CD4-positive, alpha-beta memory T cell (primary cell): ENCODE data around the gene TCTN2. TPM values are rescaled to one million over a fixed set of nuclear protein-coding genes. Genes with fewer than 3 reads are reported as not detected.
A peak's percentile ranks its signal among the peaks of the same experiment; 100 is the strongest.

Experiments
- CTCF ChIA-PET: fragments of 350-600 bp; sonication (Branson Sonifier 250); formaldehyde crosslinking; loops from one replicate; lab custom pipeline; 2021; ENCODE audit warnings: inconsistent platforms; ENCODE audit not compliant: partially characterized antibody; lab: Charles Lee
- POLR2A ChIA-PET: fragments of 350-600 bp; sonication (Branson Sonifier 250); formaldehyde crosslinking; loops from one replicate; lab custom pipeline; 2021; ENCODE audit not compliant: partially characterized antibody; lab: Charles Lee
- DNase-seq, 5 donors: peaks; one replicate each; pipeline versions ENCODE4 v3.0.0 to v3.0.0-alpha.2; 2020 to 2022; ENCODE audit warnings: mixed read lengths in 1 of 5
- H3K27ac ChIP-seq: one replicate; pipeline ENCODE4 v1.7.0; 2013; ENCODE audit warnings: low read depth, low read length
- H3K27me3 ChIP-seq: 2 replicates; pipeline ENCODE4 v1.7.0; 2013; ENCODE audit warnings: mild to moderate bottlenecking, low read length, moderate library complexity; ENCODE audit not compliant: insufficient read depth
- H3K36me3 ChIP-seq: 2 replicates; pipeline ENCODE4 v1.7.0; 2013; ENCODE audit warnings: mild to moderate bottlenecking, low read length, moderate library complexity; ENCODE audit not compliant: insufficient read depth
- H3K4me1 ChIP-seq: 2 replicates; pipeline ENCODE4 v1.7.0; 2013; ENCODE audit warnings: mild to moderate bottlenecking, low read length, moderate library complexity; ENCODE audit not compliant: insufficient read depth
- H3K4me3 ChIP-seq, 2 donors: one replicate each; pipeline ENCODE4 v1.7.0; 2013; ENCODE audit warnings: low read length in 2 of 2, mild to moderate bottlenecking in 1 of 2
- H3K9me3 ChIP-seq, 2 donors: one replicate each; pipeline ENCODE4 v1.7.0; 2013; ENCODE audit warnings: low read length in 2 of 2, control low read depth in 1 of 2; ENCODE audit not compliant: control insufficient read depth in 1 of 2
- H3K27ac Mint-ChIP-seq, 7 donors: one replicate each; pipeline ENCODE4 v1.8.0; 2020 to 2021; ENCODE audit warnings: mixed read lengths in 7 of 7, mild to moderate bottlenecking in 6 of 7, inconsistent platforms in 3 of 7, moderate library complexity in 3 of 7
- H3K27me3 Mint-ChIP-seq, 2 donors: one replicate each; pipeline ENCODE4 v1.8.0; 2020 to 2021; ENCODE audit warnings: mixed read lengths in 2 of 2
- H3K36me3 Mint-ChIP-seq, 2 donors: one replicate each; pipeline ENCODE4 v1.8.0; 2020 to 2021; ENCODE audit warnings: mixed read lengths in 2 of 2, inconsistent platforms in 1 of 2, mild to moderate bottlenecking in 1 of 2
- H3K4me1 Mint-ChIP-seq, 4 donors: one replicate each; pipeline ENCODE4 v1.8.0; 2020 to 2021; ENCODE audit warnings: mixed read lengths in 4 of 4, mild to moderate bottlenecking in 1 of 4
- H3K4me3 Mint-ChIP-seq, 8 donors: one replicate each; pipeline ENCODE4 v1.8.0; 2020 to 2021; ENCODE audit warnings: mixed read lengths in 8 of 8, mild to moderate bottlenecking in 7 of 8, moderate library complexity in 6 of 8, inconsistent platforms in 3 of 8
- H3K9me3 Mint-ChIP-seq, 8 donors: one replicate each; pipeline ENCODE4 v1.8.0; 2020 to 2021; ENCODE audit warnings: mixed read lengths in 8 of 8, mild to moderate bottlenecking in 5 of 8, inconsistent platforms in 3 of 8, moderate library complexity in 1 of 8
- intact Hi-C: fragments of 100-400 bp; cut with micrococcal nuclease; formaldehyde crosslinking; loops from one replicate; pipeline ENCODE4 v1.15.1; 2023
- polyA plus RNA-seq, 2 donors: library from polyadenylated mRNA; unstranded; fragments of 300-500 nt; fragmentation: Illumina TruSeq; gene quantifications; one replicate each; pipeline ENCODE4 v1.2.3, GENCODE V29; 2021
- total RNA-seq, 2 experiments: library from RNA; stranded (reverse); gene quantifications; one replicate each; pipeline ENCODE4 v1.2.3, GENCODE V29; 2021

TCTN2 gene
- total and polyA plus RNA-seq, 4 experiments from 2014 or later: 1.0 to 10.0 (median 5.2) TPM

DNA sequence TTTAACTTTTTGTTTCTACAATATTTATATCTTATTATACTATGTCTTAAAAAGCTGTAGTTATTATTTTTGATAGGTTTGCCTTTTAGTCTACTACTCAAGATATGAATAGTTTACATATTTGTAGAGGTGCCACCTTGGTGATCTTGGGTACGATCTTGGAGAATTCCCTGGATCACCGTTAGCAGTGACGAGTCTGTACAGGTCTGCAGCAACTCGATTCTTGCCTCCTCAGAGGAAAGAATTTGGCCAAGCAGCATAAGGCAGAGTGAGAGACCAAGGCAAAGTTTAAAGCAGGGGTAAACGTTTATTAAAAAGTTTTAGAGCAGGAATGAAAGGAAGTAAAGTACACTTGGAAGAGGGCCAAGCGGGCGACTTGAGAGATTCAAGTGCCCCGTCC is 3.1 kb upstream of the TCTN2 start:
- Mint-ChIP-seq H3K27ac (peak overlapping the region in 1 of 7 donors; percentile 75), H3K4me3 (no peak overlapping the region), H3K4me1 (peaks cover 8 to 18% (median 13%) of the 10 kb centered on the region in 4 donors), H3K9me3 (no peaks in the 10 kb centered on the region), H3K36me3 (peaks cover 0 to 4% of the 10 kb centered on the region in 2 donors), H3K27me3 (no peaks in the 10 kb centered on the region)
- peaks cover 12% of the 10 kb centered on the region for H3K4me1 ChIP-seq
- H3K4me3 ChIP-seq: no peak overlapping the region
- ChIA-PET CTCF (no interaction called here), POLR2A (no interaction called here)
- no peaks in the 10 kb centered on the region for H3K36me3 ChIP-seq
- no peaks in the 10 kb centered on the region for H3K9me3 ChIP-seq
- DNase-seq: no peak
- intact Hi-C loops: no loop called here
- H3K27me3 ChIP-seq: no peaks in the 10 kb centered on the region
- H3K27ac ChIP-seq: no peak overlapping the region

DNA sequence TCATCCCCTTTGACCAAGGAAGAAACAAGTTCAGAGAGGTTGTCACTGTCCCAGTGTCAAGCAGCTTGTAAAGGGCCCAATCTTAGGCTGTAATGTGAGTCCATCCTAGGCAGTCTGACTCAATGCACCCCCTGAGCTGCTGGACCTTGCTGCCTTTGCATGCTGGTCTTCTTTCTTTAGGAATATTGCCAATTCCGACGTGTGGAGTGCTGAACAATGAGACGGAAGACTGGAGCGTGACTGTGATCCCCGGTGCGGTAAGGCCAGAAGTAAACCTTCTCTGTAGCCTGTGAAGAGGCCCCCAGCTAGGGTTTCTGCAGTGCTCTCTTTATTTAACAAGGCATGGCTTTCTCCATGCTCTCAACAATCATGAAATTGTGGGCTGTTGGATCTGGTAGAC is 963 bp downstream of the TCTN2 start:
- H3K27me3 Mint-ChIP-seq: no peaks in the 10 kb centered on the region
- Histone ChIP-seq H3K4me1 (peaks cover 12% of the 10 kb centered on the region), H3K4me3 (peak overlapping the region in 1 of 2 donors; percentile 69), H3K36me3 (peaks cover 5% of the 10 kb centered on the region), H3K27me3 (no peaks in the 10 kb centered on the region), H3K9me3 (no peaks in the 10 kb centered on the region), H3K27ac (no peak overlapping the region)
- H3K4me3 Mint-ChIP-seq: peak overlapping the region; percentile 84 to 93 (median 90)
- peaks cover 11 to 18% of the 10 kb centered on the region in 2 donors for H3K36me3 Mint-ChIP-seq
- intact Hi-C loops: loop anchor here (1.0 to 5.0 kb wide), 2 partner anchors 40 kb away; partner anchors contain the start of genes ATP6V0A2, EIF2B1 and GTF2H3
- peaks cover 11 to 18% (median 13%) of the 10 kb centered on the region in 4 donors for H3K4me1 Mint-ChIP-seq
- DNase-seq: no peak
- CTCF ChIA-PET: no interaction called here
- POLR2A ChIA-PET: interaction anchor here (1.1 to 2.3 kb wide), 2 partner anchors 12 to 40 kb away, joined by 3 to 14 read pairs; partner anchors contain the start of gene ATP6V0A2
- H3K9me3 Mint-ChIP-seq: no peaks in the 10 kb centered on the region
- peak overlapping the region; percentile 25 to 87 (median 78) for H3K27ac Mint-ChIP-seq

DNA sequence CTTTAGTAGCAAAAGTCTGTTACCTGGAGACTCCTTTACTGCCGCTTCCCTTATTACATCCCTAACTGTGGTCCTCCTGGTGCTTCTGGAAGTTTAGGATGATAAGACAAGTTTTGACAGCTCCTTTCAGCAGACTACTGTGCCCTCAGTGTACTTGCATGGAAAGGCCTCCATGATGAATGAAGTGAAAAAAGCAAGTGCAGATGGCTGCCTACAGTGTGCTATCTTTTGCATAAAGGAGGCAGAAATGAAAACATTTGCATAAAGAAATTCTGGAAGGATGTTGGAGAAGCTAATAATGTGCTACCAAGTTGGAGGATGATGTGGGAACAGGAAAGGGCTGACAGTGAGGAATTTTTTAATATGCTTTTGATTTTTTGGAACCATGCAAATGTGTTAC is 4.5 kb downstream of the TCTN2 start:
- Mint-ChIP-seq H3K4me1 (peaks cover 11 to 18% (median 14%) of the 10 kb centered on the region in 4 donors), H3K27me3 (no peaks in the 10 kb centered on the region), H3K36me3 (peaks cover 18 to 29% of the 10 kb centered on the region in 2 donors), H3K27ac (peak overlapping the region in 1 of 7 donors; percentile 90), H3K9me3 (no peaks in the 10 kb centered on the region), H3K4me3 (no peak overlapping the region)
- POLR2A ChIA-PET: no interaction called here
- Histone ChIP-seq H3K4me3 (no peak overlapping the region), H3K9me3 (no peaks in the 10 kb centered on the region), H3K27me3 (no peaks in the 10 kb centered on the region), H3K4me1 (peaks cover 12% of the 10 kb centered on the region), H3K27ac (no peak overlapping the region), H3K36me3 (peaks cover 5% of the 10 kb centered on the region)
- intact Hi-C loops: no loop called here
- CTCF ChIA-PET: no interaction called here
- no peak for DNase-seq

DNA sequence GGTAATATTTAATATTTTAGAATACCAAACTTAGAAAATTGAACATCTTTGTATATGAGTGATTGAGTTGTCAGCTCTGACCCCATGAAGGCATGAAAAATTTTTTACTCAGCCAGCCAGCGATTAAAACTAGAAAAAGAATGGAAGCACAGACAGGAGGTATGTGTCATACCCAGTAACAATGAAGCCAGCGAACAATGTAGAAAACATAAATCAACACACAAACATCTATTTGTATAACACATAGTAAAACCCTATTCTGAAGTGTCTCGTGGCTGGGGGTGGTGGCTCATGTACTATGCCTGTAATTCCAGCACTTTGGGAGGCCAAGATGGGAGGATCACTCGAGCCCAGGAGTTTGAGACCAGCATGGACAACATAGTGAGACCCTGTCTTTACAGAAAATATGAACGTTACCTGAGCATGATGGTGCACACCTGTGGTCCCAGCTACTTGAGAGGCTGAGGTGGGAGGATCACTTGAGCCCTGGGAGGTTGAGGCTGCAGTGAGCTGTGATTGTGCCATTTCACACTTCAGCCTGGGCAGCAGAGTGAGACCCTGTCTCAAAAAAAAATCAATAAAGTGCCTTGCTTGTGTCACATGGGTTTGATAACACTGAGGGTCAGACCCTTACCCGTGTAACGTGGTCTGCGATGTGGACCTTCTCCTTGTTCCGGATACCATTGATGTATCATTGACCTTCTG is 5.9 kb downstream of the TCTN2 start:
- POLR2A ChIA-PET: no interaction called here
- no peak overlapping the region for H3K27ac Mint-ChIP-seq
- peaks cover 5% of the 10 kb centered on the region for H3K36me3 ChIP-seq
- H3K4me1 ChIP-seq: peaks cover 3% of the 10 kb centered on the region
- peaks cover 24 to 36% of the 10 kb centered on the region in 2 donors for H3K36me3 Mint-ChIP-seq
- H3K4me3 Mint-ChIP-seq: no peak overlapping the region
- intact Hi-C loops: no loop called here
- CTCF ChIA-PET: no interaction called here
- H3K27me3 Mint-ChIP-seq: no peaks in the 10 kb centered on the region
- peaks cover 6 to 7% (median 6%) of the 10 kb centered on the region in 4 donors for H3K4me1 Mint-ChIP-seq
- H3K27ac ChIP-seq: no peak overlapping the region
- no peaks in the 10 kb centered on the region for H3K9me3 Mint-ChIP-seq
- H3K4me3 ChIP-seq: no peak overlapping the region
- H3K9me3 ChIP-seq: no peaks in the 10 kb centered on the region
- DNase-seq: no peak
- H3K27me3 ChIP-seq: no peaks in the 10 kb centered on the region

DNA sequence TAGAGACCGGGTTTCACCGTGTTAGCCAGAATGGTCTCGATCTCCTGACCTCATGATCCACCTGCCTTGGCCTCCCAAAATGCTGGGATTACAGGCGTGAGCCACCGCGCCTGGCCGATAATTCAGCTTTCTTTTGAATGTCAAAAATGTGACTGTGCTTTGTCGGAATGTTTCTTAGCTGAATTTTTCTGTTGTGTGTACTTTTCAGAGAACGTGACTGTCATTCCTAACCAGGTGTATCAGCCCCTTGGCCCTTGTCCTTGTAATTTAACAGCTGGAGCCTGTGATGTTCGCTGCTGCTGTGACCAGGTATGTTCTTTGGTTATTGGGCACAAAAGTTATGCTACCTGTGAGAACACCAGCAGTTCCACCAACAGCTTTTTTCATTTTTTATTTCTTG is 8.1 kb downstream of the TCTN2 start:
- intact Hi-C loops: no loop called here
- H3K4me3 Mint-ChIP-seq: no peak overlapping the region
- ChIA-PET CTCF (no interaction called here), POLR2A (no interaction called here)
- Histone ChIP-seq H3K27ac (no peak overlapping the region), H3K36me3 (peaks cover 5% of the 10 kb centered on the region), H3K4me3 (no peak overlapping the region), H3K27me3 (no peaks in the 10 kb centered on the region), H3K4me1 (no peaks in the 10 kb centered on the region), H3K9me3 (no peaks in the 10 kb centered on the region)
- H3K9me3 Mint-ChIP-seq: no peaks in the 10 kb centered on the region
- no peak for DNase-seq
- H3K27ac Mint-ChIP-seq: no peak overlapping the region
- H3K27me3 Mint-ChIP-seq: no peaks in the 10 kb centered on the region
- peaks cover 0 to 1% (median 0%) of the 10 kb centered on the region in 4 donors for H3K4me1 Mint-ChIP-seq
- peaks cover 24 to 36% of the 10 kb centered on the region in 2 donors for H3K36me3 Mint-ChIP-seq

DNA sequence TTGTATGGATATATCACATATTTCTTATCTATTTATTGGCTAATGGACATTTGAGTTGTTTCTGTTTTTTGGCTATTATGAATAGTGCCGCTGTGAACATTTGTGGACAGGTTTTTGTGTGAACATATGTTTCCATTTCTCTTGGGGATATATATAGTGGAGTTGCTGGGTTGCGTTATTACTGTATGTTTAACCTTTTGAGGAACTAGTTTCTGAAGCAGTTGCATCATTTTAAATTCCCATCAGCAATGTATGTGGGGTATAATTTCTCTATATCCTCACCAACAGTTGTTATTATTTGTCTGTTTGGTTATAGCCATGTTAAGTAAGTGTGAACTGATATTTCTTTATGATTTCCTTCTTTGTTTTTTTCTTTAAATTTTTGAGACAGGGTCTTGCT is 10.7 kb downstream of the TCTN2 start:
- Histone ChIP-seq H3K4me3 (no peak overlapping the region), H3K27ac (no peak overlapping the region), H3K36me3 (no peaks in the 10 kb centered on the region), H3K4me1 (no peaks in the 10 kb centered on the region), H3K27me3 (no peaks in the 10 kb centered on the region), H3K9me3 (no peaks in the 10 kb centered on the region)
- H3K36me3 Mint-ChIP-seq: peaks cover 12 to 26% of the 10 kb centered on the region in 2 donors
- no peak for DNase-seq
- intact Hi-C loops: no loop called here
- CTCF ChIA-PET: no interaction called here
- no peaks in the 10 kb centered on the region for H3K27me3 Mint-ChIP-seq
- H3K4me1 Mint-ChIP-seq: peaks cover 0 to 1% (median 0%) of the 10 kb centered on the region in 4 donors
- peak overlapping the region in 1 of 7 donors; percentile 47 for H3K27ac Mint-ChIP-seq
- POLR2A ChIA-PET: no interaction called here
- H3K9me3 Mint-ChIP-seq: no peaks in the 10 kb centered on the region
- H3K4me3 Mint-ChIP-seq: no peak overlapping the region

DNA sequence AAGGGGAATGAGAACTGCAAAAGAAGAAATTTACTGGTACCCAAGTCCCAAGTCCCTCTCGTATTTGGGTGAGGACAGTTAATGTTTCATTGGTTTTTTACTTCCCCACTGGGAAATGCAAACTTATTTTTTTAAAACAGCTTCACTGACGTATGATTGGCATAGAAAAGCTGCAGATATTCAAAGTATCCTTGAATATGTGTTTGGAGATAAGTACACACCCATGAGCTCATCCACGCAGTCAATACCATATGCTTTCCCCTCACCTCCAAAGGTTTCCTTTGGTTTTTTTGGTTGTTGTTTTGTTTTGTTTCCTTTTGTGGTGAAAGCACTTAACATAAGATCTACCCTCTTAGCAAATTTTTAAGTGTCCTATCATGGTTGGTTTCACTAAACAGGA is 13.1 kb downstream of the TCTN2 start:
- H3K27ac ChIP-seq: no peak overlapping the region
- H3K27me3 ChIP-seq: no peaks in the 10 kb centered on the region
- no peaks in the 10 kb centered on the region for H3K9me3 ChIP-seq
- no peak for DNase-seq
- H3K9me3 Mint-ChIP-seq: no peaks in the 10 kb centered on the region
- no peaks in the 10 kb centered on the region for H3K36me3 ChIP-seq
- ChIA-PET CTCF (no interaction called here), POLR2A (no interaction called here)
- H3K4me1 Mint-ChIP-seq: no peaks in the 10 kb centered on the region
- H3K27me3 Mint-ChIP-seq: no peaks in the 10 kb centered on the region
- no peaks in the 10 kb centered on the region for H3K4me1 ChIP-seq
- no peak overlapping the region for H3K4me3 Mint-ChIP-seq
- intact Hi-C loops: no loop called here
- H3K27ac Mint-ChIP-seq: no peak overlapping the region
- no peak overlapping the region for H3K4me3 ChIP-seq
- H3K36me3 Mint-ChIP-seq: peaks cover 14 to 21% of the 10 kb centered on the region in 2 donors
